GM21390 (cell line): Measurements from ENCODE around the gene GBA2.

ENCODE experiments used
- ATAC-seq: cut with Tn5 transposase; IDR thresholded peaks from one replicate; pipeline ENCODE4 v1.9.1; 2021; ENCODE audit not compliant: unreplicated experiment

The GBA2 gene

GRCh38 chr9:35767458-35767857 is 18.4 kb upstream of the GBA2 start:
- no peak for ATAC-seq

- no peak for ATAC-seq
These were observed 18.0 kb upstream of the GBA2 start for GRCh38 chr9:35766997-35767396.

- ATAC-seq, result no peak
These were observed 14.8 kb upstream of the GBA2 start for GRCh38 chr9:35763803-35764202.

- ATAC-seq, result no peak
These were observed 14.2 kb upstream of the GBA2 start for GRCh38 chr9:35763181-35763580.

GRCh38 chr9:35760651-35761050 is 11.6 kb upstream of the GBA2 start:
- no peak for ATAC-seq

GRCh38 chr9:35759795-35760194 is 10.8 kb upstream of the GBA2 start:
- ATAC-seq, result no peak

GRCh38 chr9:35758475-35759050 is 9.5 kb upstream of the GBA2 start:
- ATAC-seq, result no peak

GRCh38 chr9:35757892-35758275 is 8.9 kb upstream of the GBA2 start:
- no peak for ATAC-seq

- ATAC-seq, result peak; percentile 39
These were observed 8.3 kb upstream of the GBA2 start for GRCh38 chr9:35757226-35757891.

GRCh38 chr9:35756275-35757225 is 7.5 kb upstream of the GBA2 start:
- peak; percentile 62 for ATAC-seq

- no peak for ATAC-seq
These were observed 6.0 kb upstream of the GBA2 start for GRCh38 chr9:35755071-35755470.

- no peak for ATAC-seq
These were observed 5.2 kb upstream of the GBA2 start, which contains the start of gene MSMP for GRCh38 chr9:35754264-35754663. Gene MSMP (minus strand): TSS chr9:35754276. CDS start chr9:35754129, 147 bp downstream.

GRCh38 chr9:35753466-35753865 is 4.4 kb upstream of the GBA2 start:
- no peak for ATAC-seq

- no peak for ATAC-seq
These were observed 1.2 kb upstream of the GBA2 start for GRCh38 chr9:35750256-35750531.

- peak; percentile 33 for ATAC-seq
These were observed 657 bp upstream of the GBA2 start for GRCh38 chr9:35749515-35750255.

- ATAC-seq, result no peak
These were observed 678 bp downstream of the GBA2 start for GRCh38 chr9:35748242-35748857.

- ATAC-seq, result no peak
These were observed 2.4 kb downstream of the GBA2 start for GRCh38 chr9:35746583-35746982.

- ATAC-seq, result no peak
These were observed 3.5 kb downstream of the GBA2 start for GRCh38 chr9:35745569-35745968.

GRCh38 chr9:35743880-35744518 is 5.0 kb downstream of the GBA2 start:
- ATAC-seq, result no peak

GRCh38 chr9:35743452-35743851 is 5.6 kb downstream of the GBA2 start:
- no peak for ATAC-seq
